ENCODE results near the gene DSCAML1. TPM values are rescaled to one million over a fixed set of nuclear protein-coding genes. Genes with fewer than 3 reads are reported as not detected.
A peak's percentile ranks its signal among the peaks of the same experiment; 100 is the strongest.
"Not testable (repeated sequence)": the region's sequence is repeated elsewhere in the genome, so short reads cannot be mapped to it uniquely, and the experiment has no call there.

The DSCAML1 gene
- total RNA-seq, 1 donor from 2014 or later, result 6.1 TPM

- no peak for FAIRE-seq
- no peak for DNase-seq (ENCODE audit: low spot score in 2 of 2)
Measured at GRCh38 chr11:117820071-117820470, 23.1 kb upstream of the DSCAML1 start.

DNA sequence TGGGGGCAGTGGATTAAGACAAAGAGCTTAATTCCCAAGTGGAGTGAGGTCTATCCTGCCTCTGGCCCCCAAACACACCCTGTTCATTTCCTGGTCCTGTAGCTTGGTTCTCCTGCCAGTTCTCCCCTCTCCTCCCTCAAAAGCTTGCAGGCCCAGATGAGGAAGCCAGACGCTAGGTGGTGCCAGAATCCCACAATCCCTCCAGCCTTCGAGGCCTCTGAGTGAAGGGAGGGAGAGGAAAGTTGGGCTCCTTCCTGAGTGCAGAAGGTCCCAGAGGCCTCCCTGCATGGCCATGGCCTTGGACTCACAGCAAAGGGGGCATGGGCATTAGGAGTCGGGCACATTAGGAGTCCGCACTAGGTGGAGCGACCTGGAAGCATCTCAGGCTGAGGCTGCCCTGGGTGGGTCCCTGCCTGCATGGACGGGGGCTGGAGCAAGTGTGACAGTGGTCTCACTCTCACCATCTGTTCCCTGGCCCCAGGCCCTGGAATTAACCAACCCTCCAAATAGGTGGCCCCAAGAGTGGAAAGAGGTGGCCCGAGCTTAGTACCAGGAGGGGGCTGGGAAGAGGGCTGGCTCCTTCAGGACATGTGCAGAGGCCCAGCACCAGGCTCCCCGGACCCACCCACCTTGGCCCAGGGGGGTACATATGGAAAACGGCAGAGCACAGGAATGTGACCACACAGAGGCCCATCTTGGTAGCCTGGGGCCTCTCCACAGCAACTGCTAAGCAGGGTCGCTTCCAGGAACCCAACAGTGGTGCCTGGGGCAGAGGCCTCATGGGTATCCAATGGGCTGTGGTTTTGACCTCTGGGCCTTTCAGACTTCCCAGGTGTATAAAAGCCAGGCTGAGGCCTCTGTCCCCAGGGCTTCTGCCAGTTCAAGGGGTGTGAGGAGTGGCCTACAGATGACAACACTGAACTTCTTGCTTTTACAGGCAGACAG, 22.4 kb upstream of the DSCAML1 start:
- DNase-seq (ENCODE audit: low spot score in 2 of 2) (peak; percentile 38 to 67), FAIRE-seq (no peak)

- DNase-seq (ENCODE audit: low spot score in 2 of 2) (no peak), FAIRE-seq (no peak)
Measured at GRCh38 chr11:117818041-117818873, 21.2 kb upstream of the DSCAML1 start.

DNA sequence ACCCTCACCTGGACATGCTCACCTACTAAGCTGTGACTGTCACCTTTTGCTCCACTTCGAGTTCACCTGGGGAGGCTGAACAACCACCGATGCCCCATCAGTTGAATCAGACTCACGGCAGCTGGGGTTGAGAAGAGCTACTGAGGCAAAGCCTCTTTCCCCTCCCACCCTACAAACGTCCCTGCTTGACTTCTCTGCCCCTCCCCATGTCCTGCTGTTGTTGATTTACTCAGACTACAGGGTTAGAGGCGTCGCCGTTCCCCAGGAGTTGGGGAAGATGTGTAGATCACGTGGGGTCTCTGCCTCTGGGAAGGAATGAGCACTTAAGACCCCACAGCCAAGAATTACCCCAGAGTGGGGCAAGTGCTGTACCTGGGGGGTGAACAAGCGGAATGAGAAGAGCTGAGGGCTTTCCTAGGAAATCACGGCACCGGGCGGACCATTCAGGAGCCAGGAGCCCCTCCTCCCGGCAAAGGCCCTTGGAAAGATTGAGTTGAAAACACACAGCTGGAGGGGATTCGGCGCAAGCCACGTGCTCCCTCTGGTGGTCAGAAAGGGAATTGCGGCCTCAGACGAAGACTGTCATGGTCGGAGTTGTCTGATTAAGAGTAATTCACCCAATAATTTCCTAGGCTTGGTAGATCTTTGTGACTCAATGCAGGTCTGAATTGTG, 20.5 kb upstream of the DSCAML1 start:
- no peak for FAIRE-seq
- DNase-seq (ENCODE audit: low spot score in 2 of 2), result peak; percentile 64 to 77

GRCh38 chr11:117816846-117817367, 19.9 kb upstream of the DSCAML1 start:
- no peak for DNase-seq (ENCODE audit: low spot score in 2 of 2)
- no peak for FAIRE-seq

DNA sequence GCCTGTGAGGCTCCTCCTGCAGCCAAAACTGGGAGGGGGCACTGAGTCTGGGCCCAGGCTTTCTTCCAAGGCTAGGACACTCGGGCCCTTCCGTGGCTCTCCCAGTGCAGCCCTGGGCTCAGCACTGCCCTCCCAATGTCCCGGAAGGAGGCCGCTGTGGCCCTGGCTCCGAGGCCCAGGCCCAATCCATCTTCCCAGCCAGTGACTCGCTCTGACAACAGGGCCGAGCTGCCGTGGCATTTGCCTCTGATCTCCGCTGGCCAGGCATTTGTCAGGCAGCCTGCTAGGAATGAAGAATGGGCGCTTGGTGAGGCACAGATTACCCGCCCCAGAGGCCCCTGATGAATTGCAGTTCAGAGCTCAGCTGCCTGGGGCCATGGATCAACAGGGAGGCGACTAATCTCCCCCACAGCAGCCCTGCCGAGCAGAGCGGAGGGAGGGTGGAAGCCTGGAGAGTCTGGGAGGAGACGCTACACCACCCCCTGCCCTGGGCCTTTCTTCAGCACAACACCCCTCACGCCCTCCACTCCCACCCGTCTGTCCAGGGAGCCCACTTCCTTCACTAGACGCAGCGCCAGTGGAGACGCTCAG, 19.2 kb upstream of the DSCAML1 start:
- no peak for FAIRE-seq
- DNase-seq (ENCODE audit: low spot score in 2 of 2), result no peak

GRCh38 chr11:117815262-117815803, 18.3 kb upstream of the DSCAML1 start:
- no peak for FAIRE-seq
- DNase-seq (ENCODE audit: low spot score in 2 of 2), result no peak

DNA sequence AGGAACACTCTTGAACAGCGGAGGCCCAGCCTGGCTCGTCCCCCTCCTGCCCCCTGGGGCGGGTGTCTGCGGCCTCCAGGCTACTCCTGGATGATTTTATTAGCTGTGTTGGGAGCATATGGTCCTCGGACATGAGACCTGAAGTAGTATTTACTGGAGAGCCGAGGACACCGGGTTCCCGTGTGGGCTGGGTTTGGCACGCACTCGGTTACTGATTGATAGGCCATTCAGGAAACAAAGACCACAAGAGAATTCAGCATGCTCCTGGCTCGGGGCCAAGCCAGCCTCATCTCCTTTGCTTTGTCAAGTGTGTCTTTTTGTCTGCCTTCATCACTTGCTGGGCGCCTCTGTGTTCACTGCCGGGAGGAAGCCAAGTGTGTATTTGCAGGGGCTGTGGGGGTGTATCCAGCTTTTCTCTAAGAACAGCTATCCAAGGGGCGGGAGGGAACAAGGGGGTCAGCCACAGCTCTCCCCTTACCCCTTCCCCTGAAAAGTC, 17.8 kb upstream of the DSCAML1 start:
- no peak for DNase-seq (ENCODE audit: low spot score in 2 of 2)
- FAIRE-seq, result no peak

GRCh38 chr11:117814204-117814765, 17.3 kb upstream of the DSCAML1 start:
- DNase-seq (ENCODE audit: low spot score in 2 of 2) (no peak), FAIRE-seq (no peak)

DNA sequence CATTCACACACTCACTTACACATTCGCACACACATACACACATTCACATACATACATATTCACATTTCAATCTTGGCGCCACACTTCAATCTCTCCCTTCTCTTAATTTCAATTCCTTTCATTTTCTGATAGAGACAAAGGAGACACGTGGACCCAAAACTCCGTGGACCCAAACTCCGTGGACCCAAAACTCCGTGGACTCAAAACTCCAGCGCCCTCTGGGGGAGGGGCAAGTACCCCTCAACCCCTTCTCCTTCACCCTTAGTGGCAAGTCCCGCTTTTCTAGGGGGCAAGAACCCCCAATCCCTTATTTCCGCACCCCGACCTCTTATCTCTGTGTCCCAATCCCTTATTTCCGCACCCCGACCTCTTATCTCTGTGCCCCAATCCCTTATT, 13.0 kb upstream of the DSCAML1 start:
- not testable (repeated sequence) for FAIRE-seq; DNase-seq (ENCODE audit: low spot score in 2 of 2)

DNA sequence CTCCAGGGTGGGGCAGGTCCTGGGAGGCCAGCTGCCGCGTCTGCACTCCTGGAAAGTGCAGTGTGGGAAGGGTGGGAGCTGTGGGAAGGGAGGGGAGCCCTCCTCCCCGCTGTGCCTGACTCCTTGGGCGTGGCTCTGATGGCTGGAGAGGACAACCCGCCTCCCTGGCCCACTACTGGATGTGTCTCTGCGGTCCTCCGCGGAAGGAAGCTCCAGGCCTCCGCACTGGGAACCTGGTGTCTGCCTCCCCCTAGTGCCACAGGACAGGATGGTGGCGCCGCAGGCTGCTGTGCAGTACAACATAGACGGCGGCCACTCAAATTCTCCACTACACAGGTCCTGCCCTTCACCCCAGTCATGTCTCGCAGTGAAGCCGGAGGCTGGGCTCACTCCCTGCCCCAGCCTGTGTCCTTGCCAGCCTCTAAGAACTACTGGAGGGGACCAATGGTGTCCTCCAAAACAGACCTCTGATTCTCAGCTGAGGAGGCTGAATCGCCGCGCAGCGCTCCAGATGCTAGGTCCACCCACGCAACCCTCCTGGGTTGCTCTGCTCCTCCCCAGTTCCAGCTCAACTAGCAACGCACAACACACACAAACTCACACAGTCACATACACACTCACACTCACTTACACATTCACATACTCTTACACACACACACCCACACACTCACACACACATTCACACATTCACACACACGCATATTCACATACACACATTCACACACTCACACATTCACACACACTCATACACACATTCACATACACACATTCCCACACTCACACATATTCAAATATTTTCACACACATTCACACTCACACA, 12.4 kb upstream of the DSCAML1 start:
- DNase-seq (ENCODE audit: low spot score in 2 of 2) (peak; percentile 59 to 80), FAIRE-seq (no peak)

- no peak for FAIRE-seq
- no peak for DNase-seq (ENCODE audit: low spot score in 2 of 2)
Measured at GRCh38 chr11:117808784-117809183, 11.8 kb upstream of the DSCAML1 start.

GRCh38 chr11:117807482-117808327, 10.7 kb upstream of the DSCAML1 start:
- DNase-seq (ENCODE audit: low spot score in 2 of 2), result peak; percentile 60 to 71
- no peak for FAIRE-seq

DNA sequence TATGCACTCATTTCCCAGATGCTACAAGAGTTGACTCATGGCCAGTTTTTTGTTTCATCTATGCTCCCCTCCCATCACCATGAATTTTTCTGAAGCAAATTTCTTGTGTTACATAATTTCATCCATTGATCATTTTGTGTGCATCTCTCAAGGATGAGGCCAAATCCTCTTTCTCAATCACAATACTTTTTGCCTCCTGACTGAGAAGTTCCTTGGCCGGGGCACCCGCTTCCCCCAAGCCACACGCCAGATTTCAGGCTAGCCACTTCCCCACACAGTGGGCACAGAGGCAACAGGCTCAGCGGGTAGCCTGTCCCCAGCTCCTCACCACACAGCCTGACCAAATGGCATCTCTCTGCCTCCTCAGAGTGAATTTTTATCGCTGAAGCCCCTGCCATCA, 9.8 kb upstream of the DSCAML1 start:
- DNase-seq (ENCODE audit: low spot score in 2 of 2), result no peak
- no peak for FAIRE-seq

- FAIRE-seq (no peak), DNase-seq (ENCODE audit: low spot score in 2 of 2) (no peak)
Measured at GRCh38 chr11:117805045-117805444, 8.0 kb upstream of the DSCAML1 start.

DNA sequence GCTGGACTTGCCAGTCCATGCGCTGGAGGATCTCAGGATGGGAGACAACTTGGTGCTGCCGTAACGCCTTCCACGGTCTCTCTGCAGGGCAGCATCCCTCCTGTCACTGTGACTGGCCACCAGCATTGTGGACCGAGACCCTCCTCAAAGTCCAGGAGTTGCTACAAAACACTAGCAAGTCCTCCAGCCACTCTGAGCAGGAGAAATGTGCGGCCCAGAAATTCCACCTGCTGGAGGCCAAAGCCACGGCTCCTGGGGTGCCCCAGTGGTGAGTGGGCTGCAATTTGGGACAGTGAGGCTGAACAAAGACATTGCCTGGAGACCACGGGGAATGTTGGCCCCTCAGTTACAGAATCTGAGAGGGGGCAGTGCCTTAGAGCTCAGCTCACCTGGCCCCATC, 6.9 kb upstream of the DSCAML1 start:
- FAIRE-seq, result no peak

GRCh38 chr11:117799634-117800033, 2.6 kb upstream of the DSCAML1 start:
- no peak for FAIRE-seq
- no peak for DNase-seq (ENCODE audit: low spot score in 2 of 2)

More for the DNA sequence above, 6.9 kb upstream of the DSCAML1 start:
- DNase-seq (ENCODE audit: low spot score in 2 of 2), result no peak

- no peak for FAIRE-seq
- DNase-seq (ENCODE audit: low spot score in 2 of 2), result no peak
Measured at GRCh38 chr11:117796456-117796871, 552 bp downstream of the DSCAML1 start.
